NT2/D1 (cell line): Measurements from ENCODE around the gene RUFY4.
A peak's percentile ranks its signal among the peaks of the same experiment; 100 is the strongest.
"Not testable (repeated sequence)": the region's sequence is repeated elsewhere in the genome, so short reads cannot be mapped to it uniquely, and the experiment has no call there.

Experiments used
- DNase-seq: peaks from one replicate; pipeline ENCODE4 v3.0.0-alpha.2; 2011; ENCODE audit warnings: low read depth, low spot score
- H3K27me3 ChIP-seq: 2 replicates; pipeline ENCODE4 v1.6.0; 2011; ENCODE audit warnings: mild to moderate bottlenecking; ENCODE audit not compliant: insufficient read length, insufficient read depth
- H3K36me3 ChIP-seq: 2 replicates; pipeline ENCODE4 v1.6.1; 2011; ENCODE audit warnings: mild to moderate bottlenecking, low read length, mixed read lengths; ENCODE audit not compliant: insufficient read depth, insufficient read length
- H3K4me1 ChIP-seq: 2 replicates; pipeline ENCODE4 v1.5.1; 2011; ENCODE audit not compliant: insufficient read depth, insufficient read length
- H3K4me3 ChIP-seq: 2 replicates; pipeline ENCODE4 v1.5.1; 2011; ENCODE audit warnings: low read depth; ENCODE audit not compliant: insufficient read length
- H3K9ac ChIP-seq: 2 replicates; pipeline ENCODE4 v1.6.0; 2011; ENCODE audit warnings: low read depth; ENCODE audit not compliant: insufficient read length
- H3K9me3 ChIP-seq: 2 replicates; pipeline ENCODE4 v1.5.1; 2011; ENCODE audit warnings: mild to moderate bottlenecking, low read length; ENCODE audit not compliant: insufficient read depth
- SUZ12 ChIP-seq: IDR thresholded peaks from 2 replicates; pipeline ENCODE4 v1.6.1; 2011; ENCODE audit not compliant: insufficient read length, insufficient read depth; ENCODE audit errors: extremely low read depth
- YY1 ChIP-seq: IDR thresholded peaks from 2 replicates; pipeline ENCODE4 v1.6.1; 2011; ENCODE audit not compliant: insufficient read length, insufficient read depth
- ZNF274 ChIP-seq: IDR thresholded peaks from 2 replicates; pipeline ENCODE4 v1.6.1; 2011; ENCODE audit warnings: mild to moderate bottlenecking, low read depth, low read length

Gene RUFY4

GRCh38 chr2:218032336-218033171 lies 36.5 kb upstream of the RUFY4 start:
- Histone ChIP-seq H3K9me3 (no peaks in the 10 kb centered on the region), H3K27me3 (no peaks in the 10 kb centered on the region), H3K4me3 (no peak overlapping the region), H3K9ac (peak overlapping the region; percentile 22), H3K4me1 (peaks cover 17% of the 10 kb centered on the region), H3K36me3 (no peaks in the 10 kb centered on the region)
- TF ChIP-seq ZNF274 (no peak), SUZ12 (no peak), YY1 (no peak)
- no peak for DNase-seq

- H3K4me1 ChIP-seq: peaks cover 17% of the 10 kb centered on the region
- no peak for TF ChIP-seq SUZ12
- TF ChIP-seq ZNF274: no peak
- TF ChIP-seq YY1: no peak
Observed at GRCh38 chr2:218033208-218033589, 35.9 kb upstream of the RUFY4 start.

GRCh38 chr2:218033590-218034496 lies 35.2 kb upstream of the RUFY4 start:
- no peaks in the 10 kb centered on the region for H3K9me3 ChIP-seq
- DNase-seq: no peak
- no peaks in the 10 kb centered on the region for H3K27me3 ChIP-seq
- no peak overlapping the region for H3K4me3 ChIP-seq
- TF ChIP-seq ZNF274: no peak
- no peak for TF ChIP-seq YY1
- TF ChIP-seq SUZ12: no peak
- no peaks in the 10 kb centered on the region for H3K36me3 ChIP-seq
- H3K4me1 ChIP-seq: peaks cover 17% of the 10 kb centered on the region
- no peak overlapping the region for H3K9ac ChIP-seq

More at GRCh38 chr2:218033208-218033589, 35.9 kb upstream of the RUFY4 start:
- Histone ChIP-seq H3K4me3 (no peak overlapping the region), H3K9ac (no peak overlapping the region), H3K27me3 (no peaks in the 10 kb centered on the region), H3K36me3 (no peaks in the 10 kb centered on the region), H3K9me3 (no peaks in the 10 kb centered on the region)
- no peak for DNase-seq

GRCh38 chr2:218034497-218035213 lies 34.4 kb upstream of the RUFY4 start:
- not testable (repeated sequence) for H3K36me3 ChIP-seq, H3K4me3 ChIP-seq, H3K9me3 ChIP-seq, DNase-seq, H3K27me3 ChIP-seq
- peak overlapping the region; percentile 43 for H3K9ac ChIP-seq
- peaks cover 17% of the 10 kb centered on the region for H3K4me1 ChIP-seq

- Histone ChIP-seq H3K36me3 (no peaks in the 10 kb centered on the region), H3K4me3 (no peak overlapping the region), H3K27me3 (no peaks in the 10 kb centered on the region), H3K9ac (no peak overlapping the region), H3K9me3 (no peaks in the 10 kb centered on the region), H3K4me1 (peaks cover 17% of the 10 kb centered on the region)
- DNase-seq: no peak
- TF ChIP-seq ZNF274 (no peak), YY1 (no peak), SUZ12 (no peak)
Observed at GRCh38 chr2:218035463-218036100, 33.5 kb upstream of the RUFY4 start.

- no peaks in the 10 kb centered on the region for H3K36me3 ChIP-seq
- no peak overlapping the region for H3K9ac ChIP-seq
- TF ChIP-seq SUZ12: no peak
- no peak for TF ChIP-seq ZNF274
- no peak for TF ChIP-seq YY1
- H3K9me3 ChIP-seq: no peaks in the 10 kb centered on the region
- no peak overlapping the region for H3K4me3 ChIP-seq
- H3K4me1 ChIP-seq: peaks cover 12% of the 10 kb centered on the region
- no peaks in the 10 kb centered on the region for H3K27me3 ChIP-seq
- no peak for DNase-seq
Observed at GRCh38 chr2:218036371-218036770, 32.7 kb upstream of the RUFY4 start.
